ENCODE results near the gene SMAD7. TPM values are rescaled to one million over a fixed set of nuclear protein-coding genes. Genes with fewer than 3 reads are reported as not detected.

Gene SMAD7
- polyA plus RNA-seq, 3 donors: 1.4 to 9.4 (median 1.5) TPM

DNA sequence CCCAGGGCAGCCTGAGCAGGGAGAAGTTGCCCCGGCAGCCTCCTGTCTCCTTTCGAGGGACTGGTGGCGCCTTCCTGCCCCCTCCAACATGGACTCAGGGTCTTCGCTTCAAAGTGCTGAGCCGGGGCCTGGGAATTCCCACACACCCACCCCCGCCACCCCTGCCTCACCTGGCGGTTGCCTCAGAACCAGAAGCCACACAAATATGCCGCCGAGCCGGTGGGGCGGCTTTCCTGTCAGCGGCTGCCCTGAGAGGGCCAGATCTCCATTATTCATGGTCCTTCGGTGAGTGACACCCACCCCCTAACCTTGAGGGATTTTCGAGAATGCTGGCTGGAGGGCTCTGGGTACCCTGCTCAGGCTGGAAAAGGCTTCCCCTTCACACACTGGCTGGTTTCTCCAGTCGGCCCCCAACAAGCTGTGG, 71.7 kb downstream of the SMAD7 start:
- 84% methylated on average over 9 of the region's 15 CpGs for WGBS (ENCODE audit: insufficient coverage)
- no peak overlapping the region for H3K4me2 ChIP-seq (replicated peaks; ENCODE audit: extremely low read depth, low read length, poor library complexity, severe bottlenecking)
- no peak overlapping the region for H3K4me3 Mint-ChIP-seq

DNA sequence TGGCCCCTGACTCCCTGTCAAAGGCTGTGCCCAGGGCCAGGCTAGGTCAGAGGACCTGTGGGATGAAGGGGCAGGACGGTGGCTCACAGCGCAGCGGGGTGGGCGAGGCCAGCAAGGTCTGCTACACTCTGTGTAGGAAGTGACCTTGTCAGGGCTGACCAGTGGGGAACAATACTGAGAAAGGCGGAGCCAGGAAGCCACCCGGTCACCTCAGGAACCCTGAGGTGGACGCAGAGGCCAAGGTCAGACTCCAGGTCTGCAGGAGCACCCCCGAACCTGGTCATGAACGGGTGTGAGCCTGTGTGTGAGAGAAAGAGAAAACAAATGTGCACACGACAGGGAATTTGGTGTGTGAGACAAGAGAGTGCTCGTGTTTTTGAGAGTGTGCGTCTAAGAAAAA, 72.3 kb downstream of the SMAD7 start:
- peak overlapping the region in 1 of 2 donors; percentile 67 for H3K4me3 Mint-ChIP-seq

More for the DNA sequence above, 71.7 kb downstream of the SMAD7 start:
- Histone ChIP-seq H3K27ac (ENCODE audit: low read depth in 1 of 2, low read length in 2 of 2) (no peak overlapping the region), H3K79me2 (ENCODE audit: insufficient read depth, low read length) (no peaks in the 10 kb centered on the region), H3K9me3 (replicated peaks in 1 of 2; ENCODE audit: control insufficient read depth in 1 of 2, insufficient read depth in 1 of 2, low read length in 2 of 2) (no peaks in the 10 kb centered on the region), H2AFZ (ENCODE audit: insufficient read depth, low read depth, low read length, poor library complexity, severe bottlenecking) (no peak overlapping the region), H3K27me3 (ENCODE audit: control insufficient read depth in 2 of 2, insufficient read depth in 2 of 2, low read length in 2 of 2) (no peaks in the 10 kb centered on the region), H3K36me3 (replicated peaks in 1 of 2; ENCODE audit: control insufficient read depth in 1 of 2, insufficient read depth in 2 of 2, low read length in 2 of 2) (no peaks in the 10 kb centered on the region), H4K20me1 (ENCODE audit: insufficient read depth, low read length) (no peaks in the 10 kb centered on the region), H3K4me3 (replicated peaks in 1 of 3; ENCODE audit: low read depth in 2 of 3, low read length in 3 of 3) (no peak overlapping the region), H3K4me1 (ENCODE audit: control insufficient read depth in 1 of 2, insufficient read depth in 2 of 2, low read length in 2 of 2) (peaks cover 2 to 8% of the 10 kb centered on the region in 2 donors), H3K9ac (ENCODE audit: insufficient read depth, low read length, poor library complexity, severe bottlenecking) (no peak overlapping the region)
- H3K9me3 Mint-ChIP-seq: no peaks in the 10 kb centered on the region
- DNase-seq: no peak
- peaks cover 17% of the 10 kb centered on the region for H3K4me1 Mint-ChIP-seq
- TF ChIP-seq, protein P1, sequence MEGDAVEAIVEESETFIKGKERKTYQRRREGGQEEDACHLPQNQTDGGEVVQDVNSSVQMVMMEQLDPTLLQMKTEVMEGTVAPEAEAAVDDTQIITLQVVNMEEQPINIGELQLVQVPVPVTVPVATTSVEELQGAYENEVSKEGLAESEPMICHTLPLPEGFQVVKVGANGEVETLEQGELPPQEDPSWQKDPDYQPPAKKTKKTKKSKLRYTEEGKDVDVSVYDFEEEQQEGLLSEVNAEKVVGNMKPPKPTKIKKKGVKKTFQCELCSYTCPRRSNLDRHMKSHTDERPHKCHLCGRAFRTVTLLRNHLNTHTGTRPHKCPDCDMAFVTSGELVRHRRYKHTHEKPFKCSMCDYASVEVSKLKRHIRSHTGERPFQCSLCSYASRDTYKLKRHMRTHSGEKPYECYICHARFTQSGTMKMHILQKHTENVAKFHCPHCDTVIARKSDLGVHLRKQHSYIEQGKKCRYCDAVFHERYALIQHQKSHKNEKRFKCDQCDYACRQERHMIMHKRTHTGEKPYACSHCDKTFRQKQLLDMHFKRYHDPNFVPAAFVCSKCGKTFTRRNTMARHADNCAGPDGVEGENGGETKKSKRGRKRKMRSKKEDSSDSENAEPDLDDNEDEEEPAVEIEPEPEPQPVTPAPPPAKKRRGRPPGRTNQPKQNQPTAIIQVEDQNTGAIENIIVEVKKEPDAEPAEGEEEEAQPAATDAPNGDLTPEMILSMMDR (IDR thresholded peaks at IDR 0.05): no peak
- H3K36me3 Mint-ChIP-seq: no peaks in the 10 kb centered on the region
- H3K27me3 Mint-ChIP-seq (ENCODE audit: low read depth in 3 of 3): peaks cover 0 to 14% (median 9%) of the 10 kb centered on the region in 3 donors
- intact Hi-C loops (cut with micrococcal nuclease): no loop called here
- H3K27ac Mint-ChIP-seq: no peak overlapping the region

More for the DNA sequence above, 72.3 kb downstream of the SMAD7 start:
- Histone ChIP-seq H2AFZ (ENCODE audit: insufficient read depth, low read depth, low read length, poor library complexity, severe bottlenecking) (no peak overlapping the region), H4K20me1 (ENCODE audit: insufficient read depth, low read length) (no peaks in the 10 kb centered on the region), H3K4me3 (replicated peaks in 1 of 3; ENCODE audit: low read depth in 2 of 3, low read length in 3 of 3) (no peak overlapping the region), H3K4me1 (ENCODE audit: control insufficient read depth in 1 of 2, insufficient read depth in 2 of 2, low read length in 2 of 2) (peaks cover 2 to 9% of the 10 kb centered on the region in 2 donors), H3K9me3 (replicated peaks in 1 of 2; ENCODE audit: control insufficient read depth in 1 of 2, insufficient read depth in 1 of 2, low read length in 2 of 2) (no peaks in the 10 kb centered on the region), H3K9ac (ENCODE audit: insufficient read depth, low read length, poor library complexity, severe bottlenecking) (no peak overlapping the region), H3K79me2 (ENCODE audit: insufficient read depth, low read length) (no peaks in the 10 kb centered on the region), H3K27ac (ENCODE audit: low read depth in 1 of 2, low read length in 2 of 2) (no peak overlapping the region), H3K4me2 (replicated peaks; ENCODE audit: extremely low read depth, low read length, poor library complexity, severe bottlenecking) (no peak overlapping the region), H3K36me3 (replicated peaks in 1 of 2; ENCODE audit: control insufficient read depth in 1 of 2, insufficient read depth in 2 of 2, low read length in 2 of 2) (no peaks in the 10 kb centered on the region), H3K27me3 (ENCODE audit: control insufficient read depth in 2 of 2, insufficient read depth in 2 of 2, low read length in 2 of 2) (no peaks in the 10 kb centered on the region)
- 95% methylated on average over 8 of the region's 12 CpGs for WGBS (ENCODE audit: insufficient coverage)
- Mint-ChIP-seq H3K27ac (no peak overlapping the region), H3K36me3 (no peaks in the 10 kb centered on the region), H3K9me3 (no peaks in the 10 kb centered on the region), H3K4me1 (peaks cover 20% of the 10 kb centered on the region), H3K27me3 (ENCODE audit: low read depth in 3 of 3) (peaks cover 0 to 14% (median 9%) of the 10 kb centered on the region in 3 donors)
- intact Hi-C loops (cut with micrococcal nuclease): no loop called here
- DNase-seq: no peak
- TF ChIP-seq, protein P1 (IDR thresholded peaks at IDR 0.05): no peak
